GM10847 (cell line): ENCODE data around the gene ST6GALNAC3.

Experiments
- POLR2A ChIP-seq: IDR thresholded peaks from 2 replicates; pipeline ENCODE4 v1.6.1; 2011; ENCODE audit not compliant: insufficient read length; ENCODE audit errors: extremely low read depth

ST6GALNAC3 gene

DNA sequence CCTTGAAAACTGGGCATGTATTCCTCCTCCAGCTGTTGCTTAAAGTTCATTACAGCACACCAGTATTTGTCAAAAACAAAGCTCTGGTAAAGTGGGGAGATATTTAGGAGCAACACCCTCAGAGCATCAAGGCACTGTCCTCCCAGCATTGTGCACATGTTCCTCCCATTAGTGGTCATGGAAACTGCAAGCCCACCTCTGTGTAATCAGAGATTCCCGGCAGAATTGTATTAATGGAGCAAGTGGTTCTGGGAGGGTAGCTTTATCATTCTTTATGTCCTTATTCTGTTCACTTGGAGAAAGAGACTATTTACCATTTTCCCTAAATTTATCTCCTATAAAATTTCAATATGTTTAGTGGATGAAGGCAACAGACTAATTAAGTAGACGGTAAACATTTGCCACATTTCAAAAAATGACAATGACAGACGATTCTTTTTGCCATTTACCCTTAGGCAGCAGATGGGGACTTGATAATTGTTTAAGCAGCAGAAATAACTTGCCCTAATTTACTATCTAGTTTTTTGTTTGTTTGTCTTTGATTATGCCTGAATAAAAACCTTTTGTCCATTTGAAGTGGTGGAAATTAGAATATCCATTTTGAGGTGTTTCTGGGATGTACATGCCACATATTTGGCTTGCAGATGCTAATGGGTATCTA lies 503.1 kb downstream of the ST6GALNAC3 start:
- no peak for TF ChIP-seq POLR2A

DNA sequence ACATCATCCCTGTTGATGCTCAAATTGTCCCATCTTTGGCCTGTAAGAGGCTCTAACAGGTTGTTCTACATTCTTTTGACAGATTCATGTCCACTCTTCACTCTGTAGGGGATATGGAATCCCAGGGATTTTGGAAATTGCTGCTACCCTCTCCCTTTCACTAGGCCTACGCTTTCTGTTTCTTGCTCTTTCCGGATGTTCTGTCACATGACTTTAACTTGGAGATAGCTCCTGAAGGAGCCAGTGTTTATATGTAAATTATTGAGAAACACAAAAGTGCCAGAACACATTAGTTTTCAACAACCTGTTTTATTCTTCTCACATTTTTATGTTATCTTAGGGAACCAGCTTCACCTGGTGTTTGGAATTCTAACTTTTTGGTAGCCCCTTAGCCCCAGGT lies 505.7 kb downstream of the ST6GALNAC3 start:
- TF ChIP-seq POLR2A = no peak

DNA sequence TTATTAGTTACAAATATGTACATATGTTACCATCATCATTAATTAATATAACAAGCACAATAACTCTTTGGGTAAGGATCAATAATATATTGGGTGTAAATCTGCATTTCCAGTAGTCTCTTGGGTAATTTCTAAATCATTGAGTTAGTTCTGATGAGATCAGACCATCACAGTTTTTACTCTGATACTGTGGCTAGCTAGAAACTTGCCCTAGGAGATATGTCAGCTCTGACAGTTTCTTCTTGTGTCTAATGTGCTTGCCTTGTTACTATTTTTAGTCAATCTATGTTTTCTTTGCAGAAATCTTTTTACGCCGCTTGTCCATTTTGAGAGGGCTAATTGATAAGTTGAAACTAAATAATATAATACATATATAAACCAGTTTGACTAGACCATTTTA lies 507.2 kb downstream of the ST6GALNAC3 start:
- TF ChIP-seq POLR2A = no peak

DNA sequence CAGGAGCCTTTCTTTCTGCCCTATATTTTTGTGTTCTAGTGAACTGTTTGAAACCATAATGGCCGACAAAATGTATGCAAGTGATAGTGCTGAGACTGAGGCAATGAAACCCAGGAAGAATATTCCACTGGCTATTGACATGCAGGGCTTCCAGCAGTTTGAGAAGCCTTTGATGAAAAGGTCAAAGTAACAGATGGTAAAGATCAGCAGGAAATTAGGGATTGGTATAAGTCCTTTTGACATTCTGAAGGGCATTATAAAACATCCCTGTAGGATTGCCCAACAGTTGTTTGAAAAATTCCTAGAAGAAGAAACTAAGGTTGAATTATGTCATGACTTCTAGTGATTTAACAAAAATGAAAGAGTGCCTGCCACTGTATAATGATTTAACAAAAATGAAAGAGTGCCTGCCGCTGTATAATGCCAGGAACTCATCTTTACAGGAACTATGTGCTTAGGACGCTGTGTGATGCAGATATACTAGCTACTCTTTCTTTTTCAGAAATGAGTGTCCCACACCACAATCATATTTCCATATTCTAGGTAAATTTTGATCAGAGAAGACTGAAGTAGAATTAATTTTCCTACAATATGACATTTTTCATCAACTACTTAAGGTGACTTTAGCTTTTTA lies 508.8 kb downstream of the ST6GALNAC3 start:
- no peak for TF ChIP-seq POLR2A

DNA sequence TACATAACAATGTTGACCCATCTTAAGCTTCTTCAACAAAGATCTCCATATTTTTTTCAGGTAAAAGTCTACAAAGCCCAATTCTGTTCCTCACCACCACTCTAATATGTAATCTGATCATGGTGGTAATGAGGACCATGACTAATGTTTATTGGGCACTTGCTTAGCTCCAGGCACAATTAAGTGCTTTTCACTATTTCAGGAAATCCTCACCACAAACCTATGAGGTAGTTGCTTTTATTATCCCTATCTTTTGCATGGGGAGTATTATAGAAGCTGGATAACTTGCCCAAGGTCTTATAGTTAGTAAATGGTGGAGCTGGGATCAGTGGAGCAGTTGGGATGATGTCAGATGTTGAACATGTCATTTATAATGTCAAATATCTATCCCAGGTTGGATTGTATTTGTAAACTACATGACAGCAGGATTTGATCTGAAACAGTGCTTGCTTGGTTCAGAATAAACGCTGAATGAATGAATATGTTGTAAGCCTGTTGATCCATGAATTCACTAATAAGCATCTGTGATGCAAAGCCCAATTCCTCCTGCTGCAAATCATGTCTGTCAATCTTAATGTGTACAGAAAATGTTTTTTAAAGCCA lies 509.4 kb downstream of the ST6GALNAC3 start:
- no peak for TF ChIP-seq POLR2A

DNA sequence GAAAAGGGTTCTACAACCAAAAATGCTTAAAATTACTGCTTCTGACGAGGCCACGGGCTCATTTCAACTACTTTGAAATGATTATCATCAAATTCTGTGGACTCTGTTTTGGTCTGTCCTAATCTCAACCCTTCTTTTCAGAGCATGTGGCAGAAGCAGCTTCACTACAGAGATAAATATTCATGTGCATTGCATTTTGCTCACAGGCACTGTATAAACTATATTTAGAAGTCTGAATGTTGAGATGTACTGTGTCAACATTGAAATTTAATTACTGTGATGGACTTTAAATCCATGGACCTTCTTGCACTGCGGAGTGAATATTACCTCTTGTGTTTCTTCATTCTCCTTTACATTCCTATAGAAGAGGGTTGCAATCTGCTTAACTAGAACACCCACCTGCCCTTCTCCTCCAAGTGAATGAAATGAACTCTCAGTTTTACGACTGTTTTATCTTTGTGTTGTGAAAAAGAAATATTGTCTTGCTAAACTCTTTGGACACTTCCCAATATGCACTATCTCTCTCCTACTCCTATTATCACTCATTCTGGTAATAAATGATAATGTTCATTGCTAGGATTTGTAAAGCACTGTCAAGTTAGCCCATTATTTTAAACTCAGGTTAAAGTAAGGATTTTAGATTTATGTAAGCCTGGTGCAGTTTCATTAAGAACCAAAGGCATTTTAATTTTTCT lies 511.6 kb downstream of the ST6GALNAC3 start:
- no peak for TF ChIP-seq POLR2A

DNA sequence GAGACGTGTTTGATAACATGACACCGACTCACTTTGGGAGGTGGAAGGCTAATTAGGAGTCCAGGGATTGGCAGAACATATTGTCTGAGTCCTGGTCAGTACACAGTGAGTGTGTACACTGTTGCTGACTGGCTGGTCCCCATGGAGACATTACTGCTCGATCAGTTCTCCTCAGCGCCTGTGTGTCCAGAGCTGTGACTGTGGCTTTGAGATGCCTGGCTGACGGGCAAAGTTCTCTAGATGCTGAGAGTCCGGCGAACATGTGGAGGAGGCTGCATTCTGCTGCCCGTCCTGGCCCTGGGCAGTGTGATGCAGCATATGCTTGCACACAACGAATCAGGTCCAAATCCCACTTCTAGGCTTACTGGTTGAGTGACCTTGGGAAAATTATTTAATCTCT lies 512.7 kb downstream of the ST6GALNAC3 start:
- TF ChIP-seq POLR2A = no peak

DNA sequence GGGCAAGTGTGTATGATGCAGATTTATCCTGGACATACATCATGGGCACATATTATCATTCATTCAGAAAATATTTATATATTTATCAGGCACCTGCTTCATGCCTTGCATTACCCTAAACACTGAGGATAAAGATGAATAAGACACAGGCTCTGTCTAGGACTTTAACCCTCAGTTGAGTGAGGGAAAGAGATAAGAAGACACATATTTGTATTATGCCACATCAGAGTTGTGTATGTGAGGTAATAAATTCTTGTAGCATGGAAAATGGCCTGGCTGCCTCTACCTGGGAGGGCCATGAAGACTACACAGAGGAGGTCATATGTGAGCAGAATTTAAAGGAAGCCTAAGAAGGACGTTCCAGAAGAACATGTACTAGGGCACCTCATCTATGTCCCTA lies 516.9 kb downstream of the ST6GALNAC3 start:
- TF ChIP-seq POLR2A = no peak

DNA sequence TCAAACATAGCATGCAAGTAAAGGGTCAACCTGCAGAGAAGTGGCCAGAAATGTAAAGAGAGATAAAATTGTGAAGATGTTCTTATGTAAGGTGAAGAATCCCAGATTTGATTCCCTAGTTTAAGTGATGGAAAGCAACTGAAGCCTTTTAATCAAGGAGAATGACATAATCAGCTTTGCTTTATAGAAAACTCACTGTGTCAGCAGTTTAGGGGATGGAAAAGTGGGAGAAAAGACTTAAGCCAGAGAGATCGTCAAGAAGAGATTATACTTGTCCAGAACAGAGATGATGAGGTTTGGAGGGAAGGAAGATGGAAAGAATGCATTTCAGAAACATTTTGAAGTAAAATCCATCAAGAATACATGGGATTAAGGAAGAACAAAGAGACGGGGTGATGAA lies 517.4 kb downstream of the ST6GALNAC3 start:
- no peak for TF ChIP-seq POLR2A

DNA sequence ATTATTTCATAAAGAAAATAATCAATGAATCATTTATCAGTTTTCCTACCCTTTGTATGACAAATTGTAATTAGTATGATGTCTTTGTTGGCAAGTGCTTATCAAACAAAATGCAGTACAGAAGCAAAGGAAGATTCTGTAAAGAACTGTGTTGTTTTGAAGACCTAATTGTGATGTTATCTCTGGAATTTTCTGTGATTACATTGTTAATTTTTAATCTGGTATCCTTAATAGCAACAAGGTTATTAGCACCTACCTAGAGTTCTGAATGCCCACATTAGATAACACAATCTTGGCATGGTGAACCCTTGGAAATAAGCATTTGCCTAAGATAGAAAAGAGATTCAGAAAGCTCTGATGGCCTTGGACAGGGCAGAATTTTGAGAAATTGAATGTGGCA lies 518.6 kb downstream of the ST6GALNAC3 start:
- TF ChIP-seq POLR2A = no peak

DNA sequence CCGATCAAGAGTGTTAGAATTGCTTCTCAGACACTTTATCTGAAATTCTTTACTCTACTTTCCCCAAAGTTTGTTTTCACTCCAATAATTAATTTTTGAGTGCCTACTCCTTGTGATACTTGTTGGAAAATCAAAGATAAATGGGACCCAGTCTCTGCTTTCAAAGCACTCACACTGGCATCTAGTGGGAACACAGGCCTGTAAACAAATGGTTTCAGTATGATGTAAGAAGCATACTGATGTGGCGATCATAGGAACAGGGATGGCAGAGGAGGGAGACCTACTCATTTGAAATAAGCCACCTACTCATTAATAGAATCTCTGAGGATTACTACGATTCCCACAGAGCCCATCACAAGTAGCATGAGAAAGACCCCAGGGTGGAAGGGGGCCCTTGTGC lies 519.1 kb downstream of the ST6GALNAC3 start:
- no peak for TF ChIP-seq POLR2A

DNA sequence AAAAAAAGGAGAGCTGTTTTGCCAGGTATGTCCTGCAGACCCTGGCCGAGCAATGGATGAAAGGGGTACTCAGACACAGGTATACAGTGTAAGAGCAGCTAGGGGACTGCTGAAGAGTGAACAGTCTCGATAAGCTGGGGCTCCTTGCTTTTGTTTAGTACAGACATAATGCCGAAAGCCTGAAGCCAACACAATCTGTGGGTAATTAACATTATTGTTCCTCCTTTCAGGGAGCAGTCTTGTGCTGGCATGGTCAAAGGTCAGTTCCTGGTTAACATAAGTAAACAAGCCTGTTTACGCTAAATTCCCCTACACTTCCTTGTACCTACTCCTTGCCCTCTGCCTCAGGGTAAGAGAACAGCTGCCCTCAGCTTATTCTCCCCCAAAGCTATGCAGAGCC lies 520.5 kb downstream of the ST6GALNAC3 start:
- TF ChIP-seq POLR2A = no peak

DNA sequence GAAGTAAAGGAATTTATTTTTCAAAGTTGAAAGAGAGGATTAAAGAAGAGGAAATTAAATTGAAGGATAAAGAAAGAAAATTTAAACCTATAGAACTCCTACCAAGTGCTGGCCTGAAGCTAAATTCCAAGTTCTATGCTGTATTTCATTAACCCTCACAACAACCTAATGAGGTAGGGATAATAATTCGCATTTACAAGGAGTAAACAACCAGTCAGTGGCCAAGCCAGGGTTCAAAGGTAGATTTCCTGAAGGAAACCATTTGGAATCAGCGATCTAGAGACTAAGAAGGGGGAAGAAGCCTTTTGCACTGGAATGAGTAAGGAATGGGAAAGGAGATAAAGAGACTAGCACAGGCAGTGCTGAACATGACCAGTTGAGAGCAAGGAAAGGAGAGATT lies 526.9 kb downstream of the ST6GALNAC3 start:
- no peak for TF ChIP-seq POLR2A

DNA sequence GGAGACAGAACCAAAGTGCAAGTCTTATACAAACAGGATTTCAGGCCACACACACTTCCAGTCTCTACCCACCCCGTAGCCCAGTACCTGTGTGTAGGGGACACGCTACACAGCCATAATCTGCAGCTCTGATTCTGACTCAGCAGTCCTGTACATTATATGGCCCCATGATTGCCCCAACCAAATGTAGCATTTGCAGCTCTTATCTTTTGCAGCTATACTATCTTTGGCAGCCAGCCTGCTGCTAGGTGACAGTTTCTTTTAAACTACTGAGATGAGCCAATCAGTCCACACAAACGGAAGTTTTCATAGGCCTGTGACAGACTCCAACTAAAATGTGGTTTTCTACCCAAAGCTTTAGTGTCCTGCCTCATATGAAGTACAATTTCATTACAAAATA lies 533.2 kb downstream of the ST6GALNAC3 start:
- no peak for TF ChIP-seq POLR2A

DNA sequence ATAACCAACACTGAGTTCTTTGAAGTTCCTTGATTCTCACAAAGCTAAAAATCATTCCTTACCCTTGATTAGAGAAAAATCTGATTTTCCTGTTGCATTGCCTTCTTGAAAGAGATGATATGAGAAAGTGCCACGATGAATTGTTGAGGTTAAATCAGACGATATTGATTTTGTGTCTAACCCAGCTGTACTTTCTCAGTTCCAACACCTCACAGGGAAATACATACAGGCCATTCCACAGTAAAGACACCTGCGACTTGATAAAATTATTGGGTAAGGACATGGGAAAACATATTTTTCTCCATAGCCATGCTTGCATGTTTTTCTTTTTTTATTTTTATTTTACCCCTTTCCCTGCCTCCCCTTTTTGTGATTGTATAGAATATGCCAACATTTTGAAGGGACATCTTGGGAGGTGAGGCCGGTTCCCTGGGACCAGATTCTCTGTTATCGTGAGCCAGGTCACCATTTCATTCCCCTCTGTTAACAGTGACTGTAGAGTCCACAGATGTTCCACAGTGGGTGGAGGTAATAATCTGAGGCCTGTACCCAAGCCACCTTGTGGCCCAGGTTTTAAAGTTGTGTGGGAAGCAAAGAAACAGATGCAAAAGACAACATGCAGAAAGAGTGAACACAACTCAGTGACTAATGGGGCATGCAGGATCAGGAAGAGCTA lies 537.4 kb downstream of the ST6GALNAC3 start:
- TF ChIP-seq POLR2A = no peak
